Astrocyte of the cerebellum (primary cell): ENCODE data around the gene JAKMIP2.
A peak's percentile ranks its signal among the peaks of the same experiment; 100 is the strongest.

Experiments used
- DNase-seq: peaks from one replicate; pipeline ENCODE4 v3.0.0-alpha.2; 2011; ENCODE audit warnings: low read depth
- H3K4me3 ChIP-seq: 2 replicates; pipeline ENCODE4 v1.5.1; 2011; ENCODE audit warnings: mild to moderate bottlenecking, low read depth, low read length, moderate library complexity
- CTCF ChIP-seq: IDR thresholded peaks from 2 replicates; pipeline ENCODE4 v1.5.1; 2012; ENCODE audit warnings: low read length, low read depth, moderate library complexity, mild to moderate bottlenecking; ENCODE audit errors: missing control alignments
- in situ Hi-C: cut with HindIII; loops from 2 replicates; pipeline ENCODE4 v1.10.0; 2017; ENCODE audit warnings: low sequenced_read_pairs

The JAKMIP2 gene

GRCh38 chr5:147563466-147564123 is 218.9 kb downstream of the JAKMIP2 start:
- TF ChIP-seq CTCF = no peak
- no peak for DNase-seq
- in situ Hi-C loops = no loop called here
- no peak overlapping the region for H3K4me3 ChIP-seq

GRCh38 chr5:147561435-147561834 is 221.1 kb downstream of the JAKMIP2 start:
- no peak overlapping the region for H3K4me3 ChIP-seq
- no peak for DNase-seq
- TF ChIP-seq CTCF = no peak
- in situ Hi-C loops = no loop called here

GRCh38 chr5:147560718-147561331 is 221.7 kb downstream of the JAKMIP2 start:
- no peak overlapping the region for H3K4me3 ChIP-seq
- no peak for DNase-seq
- in situ Hi-C loops = no loop called here
- TF ChIP-seq CTCF = no peak

GRCh38 chr5:147559749-147560148 is 222.8 kb downstream of the JAKMIP2 start:
- H3K4me3 ChIP-seq = no peak overlapping the region
- TF ChIP-seq CTCF = peak; percentile 42
- no peak for DNase-seq
- in situ Hi-C loops = no loop called here

GRCh38 chr5:147558826-147559225 is 223.7 kb downstream of the JAKMIP2 start:
- TF ChIP-seq CTCF = peak; percentile 80
- DNase-seq = peak; percentile 82
- no peak overlapping the region for H3K4me3 ChIP-seq
- in situ Hi-C loops = no loop called here

- no peak for DNase-seq
- H3K4me3 ChIP-seq = no peak overlapping the region
- in situ Hi-C loops = no loop called here
- no peak for TF ChIP-seq CTCF
These were observed 224.4 kb downstream of the JAKMIP2 start for GRCh38 chr5:147557876-147558745.
